Astrocyte of the spinal cord (primary cell): ENCODE results near the gene RBM47.

Experiments
- DNase-seq: peaks from one replicate; pipeline ENCODE4 v3.0.0; 2011; ENCODE audit warnings: low read depth, low spot score
- H3K4me3 ChIP-seq: 2 replicates; pipeline ENCODE4 v1.5.1; 2011; ENCODE audit warnings: low read depth, mild to moderate bottlenecking, low read length, moderate library complexity
- CTCF ChIP-seq: IDR thresholded peaks from 2 replicates; pipeline ENCODE4 v1.5.1; 2012; ENCODE audit warnings: low read depth, mild to moderate bottlenecking, low read length, inconsistent platforms
- in situ Hi-C: cut with HindIII; loops from 2 replicates; pipeline ENCODE4 v1.10.0; 2017; ENCODE audit warnings: low sequenced_read_pairs

RBM47 gene

GRCh38 chr4:40577588-40578253 is 51.9 kb downstream of the RBM47 start:
- TF ChIP-seq CTCF = no peak
- H3K4me3 ChIP-seq = no peak overlapping the region
- in situ Hi-C loops = no loop called here
- no peak for DNase-seq

- in situ Hi-C loops = no loop called here
- peak; percentile 82 for DNase-seq
- no peak overlapping the region for H3K4me3 ChIP-seq
- no peak for TF ChIP-seq CTCF
Observed at GRCh38 chr4:40576651-40577480, 52.8 kb downstream of the RBM47 start.

GRCh38 chr4:40575846-40576245 is 53.8 kb downstream of the RBM47 start:
- no peak for DNase-seq
- in situ Hi-C loops = no loop called here
- TF ChIP-seq CTCF = no peak
- no peak overlapping the region for H3K4me3 ChIP-seq

- in situ Hi-C loops = no loop called here
- no peak for TF ChIP-seq CTCF
- DNase-seq = no peak
- H3K4me3 ChIP-seq = no peak overlapping the region
Observed at GRCh38 chr4:40573593-40574311, 55.9 kb downstream of the RBM47 start.

- in situ Hi-C loops = no loop called here
- DNase-seq = no peak
- H3K4me3 ChIP-seq = no peak overlapping the region
- TF ChIP-seq CTCF = no peak
Observed at GRCh38 chr4:40572692-40573310, 56.9 kb downstream of the RBM47 start.

GRCh38 chr4:40571208-40571607 is 58.5 kb downstream of the RBM47 start:
- no peak for TF ChIP-seq CTCF
- in situ Hi-C loops = no loop called here
- DNase-seq = no peak
- no peak overlapping the region for H3K4me3 ChIP-seq
